K562 (cell line): Measurements from ENCODE around the gene ATP9A.

Experiments
- CTBP1 ChIP-seq: fragments of 450-650 bp; IDR thresholded peaks from 2 replicates; pipeline ENCODE4 v1.6.1; 2016; ENCODE audit warnings: borderline replicate concordance
- EZH2 ChIP-seq: IDR thresholded peaks from 2 replicates; pipeline ENCODE4 v1.6.1; 2012; ENCODE audit warnings: low read depth, mild to moderate bottlenecking, inconsistent platforms, low read length, borderline replicate concordance
- U2AF2 ChIP-seq: fragments of 200-400 bp; formaldehyde crosslinking; optimal IDR thresholded peaks from 2 replicates; pipeline ENCODE3; 2017; ENCODE audit warnings: low read depth, mild to moderate bottlenecking, low read length
- WHSC1 ChIP-seq: IDR thresholded peaks from one replicate; pipeline ENCODE4 v1.6.1; 2012; ENCODE audit warnings: low read length, control low read depth, inconsistent platforms
- ZNF274 ChIP-seq: IDR thresholded peaks from 2 replicates; pipeline ENCODE4 v1.6.1; 2011; ENCODE audit warnings: low read depth, mild to moderate bottlenecking, low read length, moderate library complexity, borderline replicate concordance

DNA sequence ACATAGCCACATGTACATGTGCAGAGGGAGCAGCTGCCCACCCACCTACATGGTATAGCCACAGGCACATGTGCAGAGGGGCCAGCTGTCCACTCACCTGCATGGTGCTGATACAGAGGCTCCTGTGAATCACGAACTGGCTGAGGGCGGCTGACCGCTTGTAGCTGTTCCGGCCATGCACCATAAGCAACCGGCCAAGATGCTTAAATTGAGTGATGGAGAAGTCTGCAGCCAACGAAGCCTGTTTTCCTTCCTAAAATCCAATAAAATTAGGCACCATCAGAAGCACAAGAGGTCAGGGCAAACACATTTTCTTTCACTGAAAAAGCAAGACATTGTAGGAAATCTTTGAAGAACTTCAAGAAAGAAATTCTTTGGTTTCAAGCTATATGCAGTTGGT is 154.6 kb downstream of the ATP9A start:
- no peak for TF ChIP-seq EZH2
- no peak for TF ChIP-seq ZNF274
- TF ChIP-seq CTBP1 = no peak
- no peak for TF ChIP-seq U2AF2
- no peak for TF ChIP-seq WHSC1
